Caco-2 (cell line): ENCODE data around the gene GALNTL6. TPM values are rescaled to one million over a fixed set of nuclear protein-coding genes. Genes with fewer than 3 reads are reported as not detected.

Source experiments
- BruUV-seq: library from RNA; stranded (reverse); fragments of 400-500 nt; replicated peaks from 2 replicates; lab custom pipeline; 2021; lab: Mats Ljungman, UMichigan
- CTCF ChIA-PET: fragments of 300-600 bp; sonication (Branson Sonifier 250); formaldehyde crosslinking; loops from one replicate; lab custom pipeline; 2022; ENCODE audit warnings: antibody characterized with exemption; lab: Charles Lee
- POLR2A ChIA-PET: fragments of 300-600 bp; sonication (Branson Sonifier 250); formaldehyde crosslinking; loops from one replicate; lab custom pipeline; 2022; ENCODE audit warnings: antibody characterized with exemption; lab: Charles Lee
- DNase-seq, 2 experiments: peaks; one replicate each; pipeline versions ENCODE4 v3.0.0 to v3.0.0-alpha.2; 2020 to 2022
- H3K27me3 ChIP-seq: replicated peaks from 2 replicates; pipeline ENCODE4 v1.6.0; 2011; ENCODE audit warnings: low read length; ENCODE audit not compliant: control insufficient read depth, insufficient read depth
- H3K36me3 ChIP-seq: 2 replicates; pipeline ENCODE4 v1.5.1; 2011; ENCODE audit warnings: low read length; ENCODE audit not compliant: control insufficient read depth, insufficient read depth
- H3K4me1 ChIP-seq: fragments of 250-450 bp; sonication (Bioruptor Pico); 2 replicates; pipeline ENCODE4 v1.5.1; 2020; ENCODE audit warnings: mild to moderate bottlenecking
- H3K4me3 ChIP-seq: 2 replicates; pipeline ENCODE4 v1.5.1; 2011; ENCODE audit warnings: low read depth, mild to moderate bottlenecking, control low read depth, low read length
- H3K9me3 ChIP-seq: fragments of 250-450 bp; sonication (Bioruptor Pico); 2 replicates; pipeline ENCODE4 v1.5.1; 2020; ENCODE audit warnings: mild to moderate bottlenecking, moderate library complexity
- H3K27ac Mint-ChIP-seq: one replicate; pipeline ENCODE4 v1.8.0; 2022; ENCODE audit warnings: mixed read lengths; ENCODE audit not compliant: unreplicated experiment
- H3K27me3 Mint-ChIP-seq: one replicate; pipeline ENCODE4 v1.8.0; 2022; ENCODE audit warnings: mixed read lengths; ENCODE audit not compliant: insufficient read depth, unreplicated experiment
- H3K36me3 Mint-ChIP-seq: one replicate; pipeline ENCODE4 v1.8.0; 2022; ENCODE audit warnings: mild to moderate bottlenecking, mixed read lengths; ENCODE audit not compliant: insufficient read depth, unreplicated experiment
- H3K4me1 Mint-ChIP-seq: one replicate; pipeline ENCODE4 v1.8.0; 2022; ENCODE audit warnings: low read depth, mixed read lengths; ENCODE audit not compliant: unreplicated experiment
- H3K4me3 Mint-ChIP-seq: one replicate; pipeline ENCODE4 v1.8.0; 2022; ENCODE audit warnings: mild to moderate bottlenecking, moderate library complexity, mixed read lengths; ENCODE audit not compliant: unreplicated experiment
- H3K9me3 Mint-ChIP-seq: one replicate; pipeline ENCODE4 v1.8.0; 2022; ENCODE audit warnings: mixed read lengths; ENCODE audit not compliant: unreplicated experiment
- intact Hi-C: fragments of 100-400 bp; cut with micrococcal nuclease; formaldehyde crosslinking; loops from one replicate; pipeline ENCODE4 v1.10.0; 2022; ENCODE audit not compliant: unreplicated experiment
- total RNA-seq: library from RNA; stranded (reverse); gene quantifications from 2 replicates; pipeline ENCODE4 v1.2.3, GENCODE V29; 2022
- TF ChIP-seq, protein P1 (sequence below), 2 experiments: fragments of 200-600 bp in 1 of 2; IDR thresholded peaks; 1 replicate in 1 of 2; 2 replicates in 1 of 2; pipeline versions ENCODE4 v1.5.1 to v1.8.0; 2011 to 2022; ENCODE audit warnings: antibody characterized with exemption in 1 of 2, control low read depth in 1 of 2, inconsistent platforms in 1 of 2, low read depth in 1 of 2, low read length in 1 of 2, mild to moderate bottlenecking in 1 of 2, moderate library complexity in 1 of 2; ENCODE audit not compliant: insufficient read depth in 1 of 2, severe bottlenecking in 1 of 2, unreplicated experiment in 1 of 2

Gene GALNTL6
- total RNA-seq, 1 experiment from 2014 or later, result not detected

DNA sequence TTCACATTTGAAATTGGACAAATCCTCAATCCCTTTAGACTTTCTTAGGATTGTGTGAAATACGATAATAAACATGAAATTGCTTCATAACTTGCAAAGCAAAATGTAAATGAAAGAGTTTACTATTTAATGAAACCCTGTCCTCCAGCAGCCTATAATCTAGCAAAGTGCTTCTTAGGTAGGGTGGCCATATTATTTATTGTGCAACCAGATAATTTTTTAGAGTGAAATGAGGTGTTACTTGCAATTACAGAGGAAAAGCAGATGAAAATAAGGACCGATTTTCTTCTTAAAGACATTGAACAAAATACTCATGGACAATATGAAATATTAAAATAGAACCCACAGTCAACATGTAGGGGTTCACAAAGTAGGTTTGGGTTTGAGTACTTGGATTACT is 1239.2 kb downstream of the GALNTL6 start:
- ChIA-PET POLR2A (no interaction called here), CTCF (no interaction called here)
- Histone ChIP-seq H3K27me3 (no peaks in the 10 kb centered on the region), H3K4me1 (no peaks in the 10 kb centered on the region), H3K9me3 (no peaks in the 10 kb centered on the region), H3K4me3 (no peak overlapping the region), H3K36me3 (no peaks in the 10 kb centered on the region)
- no TSS peak for BruUV-seq
- Mint-ChIP-seq H3K4me1 (no peaks in the 10 kb centered on the region), H3K27ac (no peak overlapping the region), H3K9me3 (no peaks in the 10 kb centered on the region), H3K4me3 (no peak overlapping the region), H3K27me3 (peaks cover 4% of the 10 kb centered on the region), H3K36me3 (no peaks in the 10 kb centered on the region)
- DNase-seq, result no peak
- TF ChIP-seq, protein P1, sequence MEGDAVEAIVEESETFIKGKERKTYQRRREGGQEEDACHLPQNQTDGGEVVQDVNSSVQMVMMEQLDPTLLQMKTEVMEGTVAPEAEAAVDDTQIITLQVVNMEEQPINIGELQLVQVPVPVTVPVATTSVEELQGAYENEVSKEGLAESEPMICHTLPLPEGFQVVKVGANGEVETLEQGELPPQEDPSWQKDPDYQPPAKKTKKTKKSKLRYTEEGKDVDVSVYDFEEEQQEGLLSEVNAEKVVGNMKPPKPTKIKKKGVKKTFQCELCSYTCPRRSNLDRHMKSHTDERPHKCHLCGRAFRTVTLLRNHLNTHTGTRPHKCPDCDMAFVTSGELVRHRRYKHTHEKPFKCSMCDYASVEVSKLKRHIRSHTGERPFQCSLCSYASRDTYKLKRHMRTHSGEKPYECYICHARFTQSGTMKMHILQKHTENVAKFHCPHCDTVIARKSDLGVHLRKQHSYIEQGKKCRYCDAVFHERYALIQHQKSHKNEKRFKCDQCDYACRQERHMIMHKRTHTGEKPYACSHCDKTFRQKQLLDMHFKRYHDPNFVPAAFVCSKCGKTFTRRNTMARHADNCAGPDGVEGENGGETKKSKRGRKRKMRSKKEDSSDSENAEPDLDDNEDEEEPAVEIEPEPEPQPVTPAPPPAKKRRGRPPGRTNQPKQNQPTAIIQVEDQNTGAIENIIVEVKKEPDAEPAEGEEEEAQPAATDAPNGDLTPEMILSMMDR (IDR thresholded peaks at IDR 0.05; ENCODE audit: insufficient read depth in 1 of 2, low read depth in 1 of 2, low read length in 1 of 2, severe bottlenecking in 1 of 2, unreplicated experiment in 1 of 2), result no peak
- intact Hi-C loops, result no loop called here

DNA sequence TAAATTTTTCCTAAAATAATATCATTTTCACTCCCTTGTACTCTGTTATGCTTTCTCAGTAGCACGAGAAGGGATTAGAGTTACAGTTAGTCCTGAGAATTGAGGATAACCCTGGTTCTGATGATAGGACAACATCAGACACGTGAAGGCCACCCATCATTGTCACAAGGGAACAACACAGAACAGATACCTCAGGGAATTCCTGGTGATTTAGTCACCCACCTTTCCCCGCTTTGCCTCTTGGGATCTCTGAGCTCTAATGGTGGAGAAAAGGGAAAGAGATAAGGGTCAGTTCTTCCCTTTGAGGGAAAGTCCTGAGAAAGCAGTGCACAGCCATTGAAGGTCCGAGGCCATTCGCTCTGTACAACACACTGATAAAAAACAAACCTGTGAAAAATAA is 1243.1 kb downstream of the GALNTL6 start:
- Mint-ChIP-seq H3K27ac (no peak overlapping the region), H3K4me3 (no peak overlapping the region), H3K27me3 (peaks cover under 1% of the 10 kb centered on the region), H3K9me3 (no peaks in the 10 kb centered on the region), H3K4me1 (no peaks in the 10 kb centered on the region), H3K36me3 (no peaks in the 10 kb centered on the region)
- intact Hi-C loops, result no loop called here
- Histone ChIP-seq H3K4me3 (no peak overlapping the region), H3K36me3 (no peaks in the 10 kb centered on the region), H3K9me3 (no peaks in the 10 kb centered on the region), H3K27me3 (no peaks in the 10 kb centered on the region), H3K4me1 (no peaks in the 10 kb centered on the region)
- TF ChIP-seq, protein P1 (IDR thresholded peaks at IDR 0.05; ENCODE audit: insufficient read depth in 1 of 2, low read depth in 1 of 2, low read length in 1 of 2, severe bottlenecking in 1 of 2, unreplicated experiment in 1 of 2), result no peak
- DNase-seq, result no peak
- POLR2A ChIA-PET, result no interaction called here
- BruUV-seq, result no TSS peak
- CTCF ChIA-PET, result interaction anchor here (0.7 kb wide), 2 partner anchors 21 to 35 kb away, joined by 3 to 4 read pairs; no protein-coding TSS in a partner anchor

DNA sequence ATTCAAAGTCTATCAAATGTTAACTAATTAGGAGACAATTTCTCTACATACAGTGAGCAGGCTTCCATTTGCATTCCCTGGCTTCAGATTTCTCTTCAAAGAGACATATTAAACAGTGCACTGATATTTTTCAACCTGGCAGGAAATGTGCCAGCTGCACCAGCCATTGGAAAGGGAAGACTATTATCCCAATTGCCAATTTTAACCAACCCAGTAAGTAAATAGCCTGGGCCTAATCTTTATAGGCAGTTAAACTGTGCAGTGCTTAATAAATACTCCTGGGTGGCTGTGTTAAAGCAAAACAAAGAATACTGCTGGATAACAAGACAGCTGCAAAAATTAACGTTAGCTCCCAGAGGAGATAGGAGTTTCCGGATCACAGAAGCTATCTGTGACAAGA is 1243.5 kb downstream of the GALNTL6 start:
- Histone ChIP-seq H3K36me3 (no peaks in the 10 kb centered on the region), H3K4me1 (no peaks in the 10 kb centered on the region), H3K4me3 (no peak overlapping the region), H3K27me3 (no peaks in the 10 kb centered on the region), H3K9me3 (no peaks in the 10 kb centered on the region)
- no peak for DNase-seq
- H3K27ac Mint-ChIP-seq, result no peak overlapping the region
- no peaks in the 10 kb centered on the region for H3K4me1 Mint-ChIP-seq
- ChIA-PET CTCF (interaction anchor here (0.7 kb wide), 2 partner anchors 20 to 36 kb away, joined by 3 to 4 read pairs; no protein-coding TSS in a partner anchor), POLR2A (no interaction called here)
- H3K36me3 Mint-ChIP-seq, result no peaks in the 10 kb centered on the region
- TF ChIP-seq, protein P1 (IDR thresholded peaks at IDR 0.05; ENCODE audit: insufficient read depth in 1 of 2, low read depth in 1 of 2, low read length in 1 of 2, severe bottlenecking in 1 of 2, unreplicated experiment in 1 of 2), result no peak
- BruUV-seq, result no TSS peak
- H3K4me3 Mint-ChIP-seq, result no peak overlapping the region
- no peaks in the 10 kb centered on the region for H3K9me3 Mint-ChIP-seq
- no peaks in the 10 kb centered on the region for H3K27me3 Mint-ChIP-seq
- intact Hi-C loops, result no loop called here
